ENCODE measurements around the gene F7. TPM values are rescaled to one million over a fixed set of nuclear protein-coding genes. Genes with fewer than 3 reads are reported as not detected.

F7 gene
- total RNA-seq, 4 donors from 2014 or later: 0.12 to 0.54 TPM; not detected in 2

- H3K9me3 ChIP-seq: no peaks in the 10 kb centered on the region
- H3K4me3 ChIP-seq: peak overlapping the region in 1 of 2 donors; percentile 39
- peak overlapping the region in 2 of 4 donors; percentile 57 to 69 for H3K27ac ChIP-seq
- peaks cover 0 to 23% (median 0%) of the 10 kb centered on the region in 3 donors for H3K4me1 ChIP-seq
- no peaks in the 10 kb centered on the region for H3K36me3 ChIP-seq
- TF ChIP-seq POLR2A (IDR thresholded peaks at IDR 0.05): no peak
- TF ChIP-seq, protein P1, sequence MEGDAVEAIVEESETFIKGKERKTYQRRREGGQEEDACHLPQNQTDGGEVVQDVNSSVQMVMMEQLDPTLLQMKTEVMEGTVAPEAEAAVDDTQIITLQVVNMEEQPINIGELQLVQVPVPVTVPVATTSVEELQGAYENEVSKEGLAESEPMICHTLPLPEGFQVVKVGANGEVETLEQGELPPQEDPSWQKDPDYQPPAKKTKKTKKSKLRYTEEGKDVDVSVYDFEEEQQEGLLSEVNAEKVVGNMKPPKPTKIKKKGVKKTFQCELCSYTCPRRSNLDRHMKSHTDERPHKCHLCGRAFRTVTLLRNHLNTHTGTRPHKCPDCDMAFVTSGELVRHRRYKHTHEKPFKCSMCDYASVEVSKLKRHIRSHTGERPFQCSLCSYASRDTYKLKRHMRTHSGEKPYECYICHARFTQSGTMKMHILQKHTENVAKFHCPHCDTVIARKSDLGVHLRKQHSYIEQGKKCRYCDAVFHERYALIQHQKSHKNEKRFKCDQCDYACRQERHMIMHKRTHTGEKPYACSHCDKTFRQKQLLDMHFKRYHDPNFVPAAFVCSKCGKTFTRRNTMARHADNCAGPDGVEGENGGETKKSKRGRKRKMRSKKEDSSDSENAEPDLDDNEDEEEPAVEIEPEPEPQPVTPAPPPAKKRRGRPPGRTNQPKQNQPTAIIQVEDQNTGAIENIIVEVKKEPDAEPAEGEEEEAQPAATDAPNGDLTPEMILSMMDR (IDR thresholded peaks at IDR 0.05): peak in 1 of 4 experiments; percentile 18
- no peak for TF ChIP-seq EP300 (IDR thresholded peaks at IDR 0.05)
- no peak for ATAC-seq
- 54 to 78% methylated on average over 4 to 7 of the region's 29 CpGs for WGBS, 2 donors (ENCODE audit: low coverage in 1 of 2)
- H3K27me3 ChIP-seq: peaks cover 12% of the 10 kb centered on the region
Observed at GRCh38 chr13:113123226-113124201, 17.9 kb downstream of the F7 start.

- TF ChIP-seq POLR2AphosphoS5 (IDR thresholded peaks at IDR 0.05): no peak
- ATAC-seq: no peak
- 90% methylated on average over 6 of the region's 19 CpGs; no CpG with 5 or more reads in 1 of the 2 donors for WGBS, 2 donors (ENCODE audit: low coverage in 1 of 2)
- Histone ChIP-seq H3K27me3 (peaks cover 13% of the 10 kb centered on the region), H3K9me3 (no peaks in the 10 kb centered on the region), H3K27ac (no peak overlapping the region), H3K4me1 (peaks cover 0 to 23% (median 0%) of the 10 kb centered on the region in 3 donors), H3K4me3 (no peak overlapping the region), H3K36me3 (no peaks in the 10 kb centered on the region)
Observed at GRCh38 chr13:113124211-113124970, 18.8 kb downstream of the F7 start.

DNA sequence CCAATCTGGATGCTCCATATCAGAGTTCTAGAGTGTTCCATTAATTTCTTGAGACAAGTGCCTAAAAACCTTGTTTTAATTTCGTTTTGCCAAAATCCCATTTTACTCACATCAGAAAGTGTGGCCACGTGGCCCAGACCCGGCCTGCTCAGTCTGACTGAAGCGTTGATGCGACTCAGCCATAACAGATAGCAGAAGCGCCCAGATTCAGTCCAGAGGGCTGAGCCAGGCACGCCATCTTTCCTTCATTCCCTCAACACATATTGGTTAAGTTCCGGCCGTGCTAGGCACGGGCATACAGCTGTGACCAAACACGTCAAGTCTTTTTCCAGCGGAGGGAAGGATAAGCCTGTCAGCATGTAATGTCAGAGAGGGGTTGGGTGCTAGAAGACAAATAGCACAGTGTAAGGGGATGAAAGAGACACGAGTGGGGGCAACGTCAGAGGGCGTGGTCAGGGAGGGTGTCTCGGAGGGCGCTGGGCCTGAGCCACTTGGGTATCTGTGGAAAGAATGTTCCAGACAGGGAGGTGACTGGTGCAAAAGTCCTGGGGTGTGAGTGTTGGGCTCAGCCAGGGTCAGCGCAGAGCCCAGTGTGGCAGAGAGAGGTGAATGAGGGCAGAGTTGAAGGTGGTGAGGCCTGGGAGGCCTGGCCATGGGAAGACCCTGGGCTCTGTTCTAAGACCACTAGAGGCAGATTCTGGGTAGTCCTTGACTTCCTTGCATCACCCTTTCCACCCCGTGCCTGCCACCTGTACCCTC, 20.1 kb downstream of the F7 start:
- H3K27ac ChIP-seq: no peak overlapping the region
- peaks cover 25% of the 10 kb centered on the region for H3K27me3 ChIP-seq
- H3K9me3 ChIP-seq: no peaks in the 10 kb centered on the region
- WGBS, 2 donors (ENCODE audit: low coverage in 1 of 2): 85 to 88% methylated on average over 6 to 15 of the region's 19 CpGs
- TF ChIP-seq, protein P1 (IDR thresholded peaks at IDR 0.05): no peak
- no peak for TF ChIP-seq POLR2A (IDR thresholded peaks at IDR 0.05)
- TF ChIP-seq POLR2AphosphoS5 (IDR thresholded peaks at IDR 0.05): no peak
- TF ChIP-seq EP300 (IDR thresholded peaks at IDR 0.05): no peak
- H3K4me1 ChIP-seq: peaks cover 0 to 33% (median 0%) of the 10 kb centered on the region in 3 donors
- ATAC-seq: no peak
- no peaks in the 10 kb centered on the region for H3K36me3 ChIP-seq
- H3K4me3 ChIP-seq: no peak overlapping the region

- TF ChIP-seq POLR2AphosphoS5 (IDR thresholded peaks at IDR 0.05): no peak
- TF ChIP-seq, protein P1 (IDR thresholded peaks at IDR 0.05): no peak
- TF ChIP-seq EP300 (IDR thresholded peaks at IDR 0.05): no peak
- no peak for TF ChIP-seq POLR2A (IDR thresholded peaks at IDR 0.05)
- WGBS, 2 donors (ENCODE audit: low coverage in 1 of 2): 82 to 83% methylated on average over 10 to 12 of the region's 18 CpGs
- no peak overlapping the region for H3K4me3 ChIP-seq
- H3K27me3 ChIP-seq: peaks cover 21% of the 10 kb centered on the region
- no peaks in the 10 kb centered on the region for H3K36me3 ChIP-seq
- H3K27ac ChIP-seq: no peak overlapping the region
- H3K4me1 ChIP-seq: peaks cover 0 to 33% (median 0%) of the 10 kb centered on the region in 3 donors
- no peaks in the 10 kb centered on the region for H3K9me3 ChIP-seq
- no peak for ATAC-seq
Observed at GRCh38 chr13:113126265-113127150, 20.9 kb downstream of the F7 start.
